ENCODE data around the gene VCPKMT.

Gene VCPKMT

GRCh38 chr14:50063876-50064420 lies 52.4 kb downstream of the VCPKMT start:
- no peak for DNase-seq

- DNase-seq = peak; percentile 75
These were observed 53.8 kb downstream of the VCPKMT start for GRCh38 chr14:50062438-50063085.

DNA sequence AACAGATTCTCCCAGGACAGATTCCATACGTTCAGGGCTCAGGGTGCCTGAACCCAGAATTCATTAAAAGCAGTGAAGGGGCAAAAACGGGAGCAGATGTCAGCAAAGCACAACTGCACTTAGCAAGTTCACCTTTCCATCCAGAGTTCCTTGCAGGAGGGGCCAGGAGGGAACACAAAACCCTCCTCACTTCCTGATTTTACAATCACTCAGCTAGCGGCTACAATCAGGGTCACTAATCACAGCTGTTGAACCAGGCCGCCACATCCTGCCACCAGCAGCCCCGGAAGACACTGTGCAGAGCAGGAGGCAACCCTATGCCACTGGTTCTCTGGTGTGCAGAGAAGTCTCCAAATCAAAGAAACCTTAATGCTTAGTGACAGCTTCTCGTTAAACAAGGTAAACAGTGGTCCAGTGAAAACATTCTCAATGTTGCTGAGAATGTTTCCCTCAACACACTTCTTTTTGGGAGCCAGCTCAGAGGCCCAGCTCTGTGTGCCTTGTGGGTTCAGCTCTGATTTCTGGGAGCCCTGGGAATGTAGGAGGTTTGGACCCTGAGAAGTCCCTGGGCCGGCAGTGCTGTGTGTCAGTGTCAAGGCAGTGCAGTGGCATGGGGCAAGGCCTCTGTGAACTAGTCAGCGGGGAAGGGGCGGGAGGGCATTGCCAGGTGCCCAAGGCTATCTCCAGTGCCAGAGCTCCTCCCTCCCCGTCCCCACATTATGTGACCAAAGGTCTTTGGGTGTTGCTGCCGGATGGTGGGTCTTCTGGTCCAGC lies 54.5 kb downstream of the VCPKMT start:
- peak; percentile 58 for DNase-seq

DNA sequence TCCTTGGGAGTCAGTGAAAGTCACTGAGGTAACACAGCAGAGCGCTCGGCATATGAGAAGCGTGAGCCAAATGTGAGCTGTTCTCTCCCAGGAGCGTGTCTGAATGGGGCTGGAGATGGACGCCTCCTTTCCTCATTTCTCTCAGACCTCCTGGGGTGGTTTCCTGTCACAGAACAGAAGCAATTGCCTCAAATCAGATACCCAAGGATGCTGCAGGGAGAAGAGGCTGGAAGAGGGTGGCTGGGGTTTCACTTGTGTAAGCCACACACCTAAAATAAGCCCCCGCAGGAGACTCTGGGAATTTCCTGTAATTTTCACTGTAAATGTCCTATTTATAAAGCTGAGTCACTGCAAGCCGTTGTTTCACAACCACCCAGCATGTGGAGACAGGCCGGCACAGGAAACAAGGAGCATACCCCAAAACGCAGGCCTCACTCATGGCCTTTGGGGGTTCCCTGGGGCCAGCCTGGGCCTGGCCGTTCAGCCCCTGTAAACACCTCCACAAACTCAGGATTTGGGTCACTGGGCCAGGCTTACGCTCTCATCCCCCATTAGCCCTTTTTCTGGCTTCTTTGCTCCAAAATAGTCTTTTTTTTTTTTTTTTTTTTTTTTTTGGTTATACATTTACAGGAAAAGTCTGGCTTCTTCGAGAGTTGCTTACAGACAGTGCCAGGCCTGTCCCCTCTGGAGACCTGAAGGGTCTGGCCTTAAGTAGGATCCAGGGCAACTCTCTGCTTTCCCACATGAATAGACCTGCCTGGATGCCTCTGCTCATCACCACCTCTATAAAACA lies 55.3 kb downstream of the VCPKMT start:
- peak; percentile 95 for DNase-seq

DNA sequence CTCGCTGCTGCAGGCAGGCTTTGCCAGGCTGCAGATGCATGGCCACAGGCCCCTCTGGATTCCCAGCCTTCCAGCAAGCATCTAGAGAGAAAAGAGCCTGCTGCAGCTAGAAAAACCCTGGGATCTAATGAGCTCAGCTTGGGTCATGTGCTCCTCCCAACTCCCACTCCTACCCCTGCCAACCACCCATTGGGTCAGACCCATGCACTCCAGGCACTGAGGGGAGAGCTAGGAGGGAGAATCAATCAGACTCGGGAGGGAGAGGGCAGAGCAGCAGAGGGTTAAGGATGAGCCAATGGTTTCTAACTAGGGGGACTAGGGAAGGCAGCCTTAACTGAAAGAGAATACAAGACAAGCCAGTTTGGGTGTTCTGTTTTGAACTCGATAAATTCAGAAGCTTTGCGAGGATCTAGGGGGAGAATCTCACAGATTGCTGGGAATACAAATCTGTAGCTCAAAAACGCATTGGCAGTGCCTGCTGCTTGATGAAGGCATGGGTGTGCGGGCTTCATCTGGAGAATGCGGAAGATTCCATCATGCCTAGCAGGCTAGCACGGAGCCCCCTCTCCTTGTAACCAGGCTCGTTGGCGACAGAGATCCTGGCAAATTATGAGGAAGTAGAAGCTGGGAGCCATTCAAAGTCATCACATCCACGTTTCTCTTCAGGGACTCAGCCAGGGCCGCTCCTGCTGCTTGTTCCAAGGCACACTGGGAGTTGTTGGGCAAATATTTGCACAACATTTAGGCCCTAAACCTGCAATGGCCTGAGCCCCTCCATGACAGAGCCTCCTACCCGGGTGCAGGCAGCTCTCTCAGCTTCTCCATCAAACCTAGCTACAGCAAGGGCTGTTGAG lies 56.4 kb downstream of the VCPKMT start:
- no peak for DNase-seq

All from EL (cell line).